Right lobe of liver (tissue), 6 donors: ENCODE results near the gene ZFPM1. TPM values are rescaled to one million over a fixed set of nuclear protein-coding genes. Genes with fewer than 3 reads are reported as not detected.

Experiments used
- ATAC-seq, 4 donors: fragments of 200-7000 bp; cut with Tn5 transposase; one replicate each; pipeline ENCODE4 v1.9.1; 2020; ENCODE audit warnings: mild to moderate bottlenecking in 4 of 4, moderate library complexity in 4 of 4
- DNase-seq, 3 donors: peaks; one replicate each; pipeline ENCODE4 v3.0.0-alpha.2; 2020
- H3K27ac ChIP-seq, 3 donors: fragments of 200-600 bp; one replicate each; pipeline ENCODE4 v1.8.0; 2022
- H3K27me3 ChIP-seq, 2 donors: fragments of 200-600 bp; one replicate each; pipeline ENCODE4 v1.8.0; 2022
- H3K36me3 ChIP-seq, 4 donors: fragments of 200-600 bp; sonication (generic) in 1 of 4; one replicate each; pipeline versions ENCODE4 v1.5.1 to v1.8.0; 2017 to 2022; ENCODE audit warnings: control low read depth in 1 of 4
- H3K4me1 ChIP-seq, 4 donors: fragments of 200-600 bp; sonication (generic) in 1 of 4; one replicate each; pipeline versions ENCODE4 v1.5.1 to v1.8.0; 2017 to 2022; ENCODE audit warnings: control low read depth in 1 of 4
- H3K4me3 ChIP-seq, 3 donors: fragments of 200-600 bp; one replicate each; pipeline ENCODE4 v1.8.0; 2022
- H3K9me3 ChIP-seq, 4 donors: fragments of 200-600 bp; sonication (generic) in 1 of 4; one replicate each; pipeline versions ENCODE4 v1.5.1 to v1.8.0; 2017 to 2022; ENCODE audit warnings: control low read depth in 1 of 4
- POLR2A ChIP-seq: fragments of 450-650 bp; IDR thresholded peaks from one replicate; pipeline ENCODE4 v1.6.1; 2017; ENCODE audit warnings: antibody characterized with exemption, mild to moderate bottlenecking
- WGBS: methylation state at CpG from one replicate; pipeline ENCODE4 v1.1.6; 2018; ENCODE audit warnings: low coverage, low lambda C conversion rate; ENCODE audit not compliant: insufficient coverage; ENCODE audit errors: missing lambda C conversion rate; 5-methylcytosine and 5-hydroxymethylcytosine counted together
- intact Hi-C, 2 donors: fragments of 100-400 bp; cut with DNase I; formaldehyde crosslinking; loops; one replicate each; pipeline versions ENCODE4 v1.11.2 to v1.14.1; 2022
- total RNA-seq, 6 experiments: library from RNA; depleted of rRNA in 2 of 6; stranded (reverse); fragments of >200 nt in 2 of 6; fragmentation: NEBNext Ultra II Directional in 3 of 6; extraction: Animal tissue kit (Norgen Biotek cat#: 25700) in 3 of 6; gene quantifications; one replicate each; pipeline versions ENCODE4 v1.1.0 to v1.2.4, GENCODE V29; 2016 to 2023
- TF ChIP-seq, protein P1 (sequence below), 4 donors: fragments of 200-600 bp in 3 of 4; fragments of 450-650 bp in 1 of 4; IDR thresholded peaks; one replicate each; pipeline versions ENCODE4 v1.5.1 to v1.8.0; 2016 to 2022; ENCODE audit warnings: antibody characterized with exemption in 4 of 4, mild to moderate bottlenecking in 2 of 4
- donor health status: DM: no; HTN: yes; CAD: no.
- donor health status: DM: no; HTN: no; CAD: no.
- donor health status: DM: no; HTN: no; CAD: no.
- donor health status: DM: no; HTN: yes; CAD: no.
- donor health status: DM: no; HTN: yes; CAD: no.

ZFPM1 gene
- total RNA-seq, 6 experiments from 2014 or later, result 3.8 to 15.5 (median 8.3) TPM

DNA sequence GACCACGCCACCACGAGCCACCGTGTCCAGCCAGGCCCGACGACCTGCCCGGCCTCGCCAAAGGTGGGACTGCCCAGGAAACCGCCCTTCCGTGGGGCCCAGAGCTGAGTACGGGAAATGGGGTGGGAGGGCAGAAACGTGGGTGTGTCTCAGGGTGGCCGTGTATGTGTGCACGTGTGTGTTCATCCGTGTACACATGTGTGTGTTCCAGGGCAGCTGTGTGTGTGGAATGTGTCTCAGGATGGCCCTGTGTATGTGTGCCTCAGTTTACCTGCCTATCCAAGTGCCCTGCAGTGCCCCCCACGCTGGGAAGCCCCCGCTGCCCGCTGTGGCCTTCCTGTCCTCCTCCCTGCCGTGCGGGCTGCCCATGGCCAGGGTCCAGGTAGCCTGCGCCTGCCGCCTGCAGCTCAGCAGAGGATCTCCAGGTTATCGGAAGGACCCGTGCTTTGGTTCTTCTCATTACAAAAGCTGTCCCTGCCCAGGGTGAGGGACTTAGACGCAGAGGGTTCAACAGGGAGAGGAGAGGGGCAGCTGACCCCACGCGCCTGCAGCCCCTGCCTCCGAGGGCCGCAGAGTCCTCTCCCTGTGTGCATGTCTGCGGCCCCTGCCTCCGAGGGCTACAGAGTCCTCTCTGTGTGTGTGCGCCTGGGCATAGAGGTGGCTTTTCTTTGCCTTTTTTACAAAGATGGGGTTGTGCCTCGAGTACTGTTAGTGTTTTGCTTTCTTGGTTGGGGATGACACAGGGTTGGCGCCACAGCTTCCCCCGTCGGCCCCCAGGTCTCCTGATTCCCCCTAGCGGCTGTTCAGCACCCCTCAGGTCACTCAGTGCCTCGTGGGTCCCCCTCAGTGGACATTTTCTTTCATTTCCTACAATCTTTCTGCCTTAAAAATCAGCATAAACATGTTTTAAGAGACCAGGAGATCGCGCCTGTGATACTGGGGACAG lies 46.7 kb upstream of the ZFPM1 start:
- H3K9me3 ChIP-seq, result no peaks in the 10 kb centered on the region
- ATAC-seq (no peak), DNase-seq (no peak)
- no peak overlapping the region for H3K4me3 ChIP-seq
- intact Hi-C loops, result no loop called here
- no peak overlapping the region for H3K27ac ChIP-seq
- WGBS, result 56% methylated on average over 19 of the region's 39 CpGs
- H3K36me3 ChIP-seq, result no peaks in the 10 kb centered on the region
- TF ChIP-seq POLR2A, result no peak
- TF ChIP-seq, protein P1, sequence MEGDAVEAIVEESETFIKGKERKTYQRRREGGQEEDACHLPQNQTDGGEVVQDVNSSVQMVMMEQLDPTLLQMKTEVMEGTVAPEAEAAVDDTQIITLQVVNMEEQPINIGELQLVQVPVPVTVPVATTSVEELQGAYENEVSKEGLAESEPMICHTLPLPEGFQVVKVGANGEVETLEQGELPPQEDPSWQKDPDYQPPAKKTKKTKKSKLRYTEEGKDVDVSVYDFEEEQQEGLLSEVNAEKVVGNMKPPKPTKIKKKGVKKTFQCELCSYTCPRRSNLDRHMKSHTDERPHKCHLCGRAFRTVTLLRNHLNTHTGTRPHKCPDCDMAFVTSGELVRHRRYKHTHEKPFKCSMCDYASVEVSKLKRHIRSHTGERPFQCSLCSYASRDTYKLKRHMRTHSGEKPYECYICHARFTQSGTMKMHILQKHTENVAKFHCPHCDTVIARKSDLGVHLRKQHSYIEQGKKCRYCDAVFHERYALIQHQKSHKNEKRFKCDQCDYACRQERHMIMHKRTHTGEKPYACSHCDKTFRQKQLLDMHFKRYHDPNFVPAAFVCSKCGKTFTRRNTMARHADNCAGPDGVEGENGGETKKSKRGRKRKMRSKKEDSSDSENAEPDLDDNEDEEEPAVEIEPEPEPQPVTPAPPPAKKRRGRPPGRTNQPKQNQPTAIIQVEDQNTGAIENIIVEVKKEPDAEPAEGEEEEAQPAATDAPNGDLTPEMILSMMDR (IDR thresholded peaks at IDR 0.05), result no peak
- no peaks in the 10 kb centered on the region for H3K27me3 ChIP-seq
- H3K4me1 ChIP-seq, result no peaks in the 10 kb centered on the region

DNA sequence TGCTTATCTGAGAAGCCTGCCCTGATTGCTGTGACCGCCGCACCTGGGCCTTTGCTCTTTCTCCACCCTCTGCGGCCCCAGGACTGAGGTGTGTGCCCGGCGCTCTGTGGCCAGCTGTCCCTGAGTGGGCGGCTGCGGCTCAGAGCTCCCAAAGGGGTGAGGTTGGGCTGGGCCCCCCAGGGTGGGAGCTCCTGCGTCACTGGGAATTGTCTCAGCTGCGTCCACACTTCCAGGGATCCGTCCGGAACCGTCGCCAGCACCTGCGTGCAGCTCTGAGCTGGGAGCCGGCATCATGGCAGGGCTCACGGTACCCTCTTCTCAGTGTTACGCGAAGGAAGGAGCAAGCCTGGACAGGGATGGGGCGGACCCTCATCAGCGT lies 46.0 kb upstream of the ZFPM1 start:
- no peak overlapping the region for H3K4me3 ChIP-seq
- intact Hi-C loops, result no loop called here
- no peak for DNase-seq
- H3K36me3 ChIP-seq, result no peaks in the 10 kb centered on the region
- no peaks in the 10 kb centered on the region for H3K27me3 ChIP-seq
- H3K4me1 ChIP-seq, result no peaks in the 10 kb centered on the region
- 60% methylated on average over 2 of the region's 20 CpGs for WGBS
- no peak overlapping the region for H3K27ac ChIP-seq
- no peaks in the 10 kb centered on the region for H3K9me3 ChIP-seq
- TF ChIP-seq POLR2A, result no peak
- TF ChIP-seq, protein P1 (IDR thresholded peaks at IDR 0.05), result no peak
- no peak for ATAC-seq

- no peak for TF ChIP-seq POLR2A
- TF ChIP-seq, protein P1 (IDR thresholded peaks at IDR 0.05), result no peak
Observed at GRCh38 chr16:88407807-88408206, 45.3 kb upstream of the ZFPM1 start.

DNA sequence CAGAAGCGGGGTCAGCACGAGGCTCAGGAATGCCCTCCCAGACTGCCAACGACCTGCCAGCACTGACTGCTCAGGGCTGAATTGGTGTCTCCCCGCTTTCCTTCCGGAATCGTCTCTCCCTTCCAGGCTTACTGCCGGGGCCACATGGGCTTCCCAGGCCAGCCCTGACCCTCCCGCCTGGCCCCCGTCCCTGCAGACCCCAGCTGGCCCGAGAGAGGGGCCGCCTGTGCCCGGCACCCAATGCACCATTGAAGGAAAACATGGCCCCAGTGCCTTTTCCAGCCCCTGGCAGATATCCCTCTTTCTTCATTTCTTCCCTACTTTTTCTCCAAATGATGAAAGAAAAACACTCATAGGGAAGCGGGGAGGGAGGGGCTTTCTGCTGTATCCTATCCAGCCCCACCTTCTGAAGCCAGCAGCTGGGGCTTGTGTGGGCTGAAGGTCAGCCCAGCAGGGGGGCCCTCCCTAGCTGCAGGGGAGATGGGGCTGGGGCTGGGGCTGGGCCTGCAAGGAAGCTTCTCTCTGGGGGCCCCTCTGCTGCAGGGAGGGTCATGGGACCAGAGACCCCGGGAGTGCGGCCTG lies 44.4 kb upstream of the ZFPM1 start:
- no peak for ATAC-seq
- DNase-seq, result no peak

More at GRCh38 chr16:88407807-88408206, 45.3 kb upstream of the ZFPM1 start:
- DNase-seq, result no peak
- ATAC-seq, result peak in 1 of 4 donors; percentile 23
- Histone ChIP-seq H3K4me3 (no peak overlapping the region), H3K4me1 (no peaks in the 10 kb centered on the region), H3K9me3 (no peaks in the 10 kb centered on the region), H3K36me3 (no peaks in the 10 kb centered on the region), H3K27me3 (no peaks in the 10 kb centered on the region), H3K27ac (no peak overlapping the region)
- intact Hi-C loops, result no loop called here
- WGBS, result 44% methylated on average over 1 of the region's 5 CpGs

More for the DNA sequence above, 44.4 kb upstream of the ZFPM1 start:
- Histone ChIP-seq H3K9me3 (no peaks in the 10 kb centered on the region), H3K4me3 (no peak overlapping the region), H3K36me3 (no peaks in the 10 kb centered on the region), H3K27ac (no peak overlapping the region), H3K27me3 (no peaks in the 10 kb centered on the region), H3K4me1 (no peaks in the 10 kb centered on the region)
- intact Hi-C loops, result no loop called here
- WGBS, result 58% methylated on average over 12 of the region's 15 CpGs
- TF ChIP-seq, protein P1 (IDR thresholded peaks at IDR 0.05), result no peak
- TF ChIP-seq POLR2A, result no peak
